GM12865 (cell line): ENCODE results near the gene MTR.

Experiments used
- DNase-seq: peaks from one replicate; pipeline ENCODE4 v3.0.0; 2010; ENCODE audit warnings: low read depth
- H3K4me3 ChIP-seq: 2 replicates; pipeline ENCODE4 v1.5.1; 2011; ENCODE audit warnings: mild to moderate bottlenecking, low read depth, low read length, control low read depth
- TF ChIP-seq, protein P1 (sequence below): IDR thresholded peaks from 2 replicates; pipeline ENCODE4 v1.5.1; 2011; ENCODE audit warnings: low read length, control low read depth, low read depth, inconsistent platforms; ENCODE audit not compliant: insufficient read depth; ENCODE audit errors: missing control alignments

Gene MTR

DNA sequence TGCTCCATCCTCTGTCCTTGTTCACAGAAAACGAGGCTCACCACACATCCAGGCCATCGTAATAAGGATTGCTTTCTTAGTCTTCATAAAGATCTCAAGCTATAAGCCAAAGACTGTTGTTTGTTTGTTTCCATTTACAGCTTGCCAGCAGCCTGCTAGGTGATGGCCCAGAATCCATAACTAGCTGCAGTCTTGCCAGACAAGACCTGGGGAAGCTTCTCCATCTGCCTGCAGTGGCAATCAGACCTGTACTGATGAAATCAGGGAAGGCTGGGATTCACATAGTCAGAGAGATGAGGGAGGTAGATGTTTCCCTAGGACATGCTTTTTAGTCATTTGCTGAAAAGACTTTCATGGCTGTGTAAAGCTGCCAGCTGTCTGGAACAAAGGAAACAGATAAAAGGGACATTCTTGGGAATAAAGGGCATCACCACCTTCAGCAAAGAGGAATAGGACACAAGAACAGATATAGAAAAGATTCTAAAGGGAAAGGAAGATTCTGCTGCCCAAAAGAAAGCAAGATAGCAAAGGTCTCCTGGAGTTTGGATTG lies 158.1 kb downstream of the MTR start:
- H3K4me3 ChIP-seq, result no peak overlapping the region
- DNase-seq, result no peak
- TF ChIP-seq, protein P1, sequence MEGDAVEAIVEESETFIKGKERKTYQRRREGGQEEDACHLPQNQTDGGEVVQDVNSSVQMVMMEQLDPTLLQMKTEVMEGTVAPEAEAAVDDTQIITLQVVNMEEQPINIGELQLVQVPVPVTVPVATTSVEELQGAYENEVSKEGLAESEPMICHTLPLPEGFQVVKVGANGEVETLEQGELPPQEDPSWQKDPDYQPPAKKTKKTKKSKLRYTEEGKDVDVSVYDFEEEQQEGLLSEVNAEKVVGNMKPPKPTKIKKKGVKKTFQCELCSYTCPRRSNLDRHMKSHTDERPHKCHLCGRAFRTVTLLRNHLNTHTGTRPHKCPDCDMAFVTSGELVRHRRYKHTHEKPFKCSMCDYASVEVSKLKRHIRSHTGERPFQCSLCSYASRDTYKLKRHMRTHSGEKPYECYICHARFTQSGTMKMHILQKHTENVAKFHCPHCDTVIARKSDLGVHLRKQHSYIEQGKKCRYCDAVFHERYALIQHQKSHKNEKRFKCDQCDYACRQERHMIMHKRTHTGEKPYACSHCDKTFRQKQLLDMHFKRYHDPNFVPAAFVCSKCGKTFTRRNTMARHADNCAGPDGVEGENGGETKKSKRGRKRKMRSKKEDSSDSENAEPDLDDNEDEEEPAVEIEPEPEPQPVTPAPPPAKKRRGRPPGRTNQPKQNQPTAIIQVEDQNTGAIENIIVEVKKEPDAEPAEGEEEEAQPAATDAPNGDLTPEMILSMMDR, result no peak
